SU-DHL-6 (cell line): ENCODE data around the gene GAR1.

Experiments used
- H2AFZ ChIP-seq: fragments of 200-600 bp; sonication (generic); 2 replicates; pipeline ENCODE4 v1.6.1; 2014; ENCODE audit warnings: low read depth, mild to moderate bottlenecking, moderate library complexity, mixed read lengths, antibody characterized with exemption, low read length; ENCODE audit not compliant: severe bottlenecking
- H3F3A ChIP-seq: fragments of 200-600 bp; shearing (Covaris generic); 2 replicates; pipeline ENCODE4 v1.6.0; 2016; ENCODE audit warnings: antibody characterized with exemption, mild to moderate bottlenecking; ENCODE audit not compliant: insufficient read depth
- H3K27ac ChIP-seq: fragments of 200-600 bp; sonication (generic); 2 replicates; pipeline ENCODE4 v1.5.1; 2016; ENCODE audit warnings: low read depth, mild to moderate bottlenecking, low read length, moderate library complexity, mixed read lengths
- H3K27me3 ChIP-seq: fragments of 200-600 bp; sonication (generic), shearing (Covaris generic); 2 replicates; pipeline ENCODE4 v1.6.0; 2014; ENCODE audit warnings: mild to moderate bottlenecking, low read length
- H3K36me3 ChIP-seq: fragments of 200-600 bp; sonication (generic); 2 replicates; pipeline ENCODE4 v1.6.1; 2014; ENCODE audit warnings: mild to moderate bottlenecking, low read length, mixed read lengths
- H3K4me2 ChIP-seq: fragments of 300-600, 200-600 bp; shearing (Covaris generic), sonication (generic); 2 replicates; pipeline ENCODE4 v1.6.0; 2014; ENCODE audit warnings: low read length, low read depth, mild to moderate bottlenecking; ENCODE audit not compliant: poor library complexity, severe bottlenecking
- H3K4me3 ChIP-seq: fragments of 200-600 bp; sonication (generic); 2 replicates; pipeline ENCODE4 v1.5.1; 2014; ENCODE audit warnings: antibody characterized with exemption, low read length, mild to moderate bottlenecking, mixed read lengths; ENCODE audit not compliant: insufficient read depth, poor library complexity, severe bottlenecking
- H3K79me2 ChIP-seq: fragments of 200-600 bp; sonication (generic); 2 replicates; pipeline ENCODE4 v1.6.1; 2014; ENCODE audit warnings: mild to moderate bottlenecking, low read length, moderate library complexity; ENCODE audit not compliant: insufficient read depth
- H3K9ac ChIP-seq: fragments of 200-600 bp; sonication (generic); 2 replicates; pipeline ENCODE4 v1.7.0; 2014; ENCODE audit warnings: mild to moderate bottlenecking, low read length
- H3K9me2 ChIP-seq: fragments of 200-600 bp; sonication (generic); replicated peaks from 2 replicates; pipeline ENCODE4 v1.6.1; 2014; ENCODE audit warnings: low read length; ENCODE audit not compliant: insufficient read depth
- H3K9me3 ChIP-seq: fragments of 200-600 bp; sonication (generic); 2 replicates; pipeline ENCODE4 v1.6.1; 2014; ENCODE audit warnings: low read length, mixed read lengths; ENCODE audit not compliant: insufficient read depth
- H4K20me1 ChIP-seq: fragments of 200-600 bp; sonication (generic); 2 replicates; pipeline ENCODE4 v1.6.1; 2014; ENCODE audit warnings: low read depth, mild to moderate bottlenecking, antibody characterized with exemption, low read length, moderate library complexity, mixed read lengths
- CTCF ChIP-seq: fragments of 200-600 bp; sonication (generic); IDR thresholded peaks from one replicate; pipeline ENCODE4 v1.5.1; 2017; ENCODE audit warnings: antibody characterized with exemption, mild to moderate bottlenecking, low read length, moderate library complexity; ENCODE audit not compliant: insufficient read depth, poor library complexity, severe bottlenecking
- EZH2phosphoT487 ChIP-seq: fragments of 200-600 bp; sonication (generic), shearing (Covaris generic); conservative IDR thresholded peaks from 2 replicates; pipeline ENCODE4 v1.6.1; 2018; ENCODE audit warnings: mild to moderate bottlenecking, antibody characterized with exemption, low read length, moderate library complexity, mixed read lengths

GAR1 gene

GRCh38 chr4:109795059-109795458 lies 20.5 kb upstream of the GAR1 start:
- Histone ChIP-seq H3K27ac (no peak overlapping the region), H3K9me2 (no peaks in the 10 kb centered on the region)
- TF ChIP-seq EZH2phosphoT487 (no peak), CTCF (no peak)

GRCh38 chr4:109798866-109799265 lies 16.7 kb upstream of the GAR1 start:
- no peak overlapping the region for H3K27ac ChIP-seq
- no peaks in the 10 kb centered on the region for H3K9me3 ChIP-seq
- no peaks in the 10 kb centered on the region for H4K20me1 ChIP-seq
- H3F3A ChIP-seq: no peaks in the 10 kb centered on the region
- H3K79me2 ChIP-seq: no peaks in the 10 kb centered on the region
- H3K4me3 ChIP-seq: no peak overlapping the region
- TF ChIP-seq EZH2phosphoT487: no peak
- TF ChIP-seq CTCF: no peak
- no peak overlapping the region for H3K4me2 ChIP-seq
- no peaks in the 10 kb centered on the region for H3K36me3 ChIP-seq
- H3K9me2 ChIP-seq: no peaks in the 10 kb centered on the region
- no peak overlapping the region for H2AFZ ChIP-seq
- no peak overlapping the region for H3K9ac ChIP-seq
- no peaks in the 10 kb centered on the region for H3K27me3 ChIP-seq

More at GRCh38 chr4:109795059-109795458, 20.5 kb upstream of the GAR1 start:
- Histone ChIP-seq H2AFZ (no peak overlapping the region), H3K9me3 (no peaks in the 10 kb centered on the region), H3K4me3 (no peak overlapping the region), H3K27me3 (no peaks in the 10 kb centered on the region), H3K36me3 (no peaks in the 10 kb centered on the region), H3F3A (no peaks in the 10 kb centered on the region), H4K20me1 (no peaks in the 10 kb centered on the region), H3K4me2 (no peak overlapping the region), H3K79me2 (no peaks in the 10 kb centered on the region), H3K9ac (no peak overlapping the region)

GRCh38 chr4:109801099-109801789 lies 14.3 kb upstream of the GAR1 start:
- H2AFZ ChIP-seq: no peak overlapping the region
- no peak for TF ChIP-seq CTCF
- no peak for TF ChIP-seq EZH2phosphoT487
- no peaks in the 10 kb centered on the region for H3K36me3 ChIP-seq
- H3K9me2 ChIP-seq: no peaks in the 10 kb centered on the region
- no peaks in the 10 kb centered on the region for H3K27me3 ChIP-seq
- no peak overlapping the region for H3K4me2 ChIP-seq
- H3K9ac ChIP-seq: no peak overlapping the region
- no peaks in the 10 kb centered on the region for H3K79me2 ChIP-seq
- H3K4me3 ChIP-seq: no peak overlapping the region
- no peaks in the 10 kb centered on the region for H3K9me3 ChIP-seq
- H3K27ac ChIP-seq: no peak overlapping the region
- H3F3A ChIP-seq: no peaks in the 10 kb centered on the region
- H4K20me1 ChIP-seq: no peaks in the 10 kb centered on the region
